ENCODE results near the gene PTPRD.

Gene PTPRD

DNA sequence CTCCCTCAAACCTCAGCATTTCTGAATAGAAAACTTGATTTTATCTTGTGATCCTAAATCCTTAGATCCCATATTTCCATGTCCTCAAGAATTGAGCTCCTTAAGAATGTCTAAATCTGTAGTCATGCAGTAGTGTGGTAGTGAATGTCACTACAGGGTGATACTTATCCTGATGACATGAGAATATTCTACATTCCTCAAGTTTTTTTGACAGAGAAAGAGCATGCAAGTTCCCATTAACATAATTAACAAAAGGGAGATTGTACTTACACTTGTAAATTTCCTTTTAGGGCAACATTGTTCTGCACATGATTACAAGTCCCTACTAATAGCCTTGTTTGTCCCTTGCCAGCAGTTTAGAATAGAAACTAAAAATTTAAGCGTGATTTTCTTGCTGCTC, 352.3 kb downstream of the PTPRD start:
- DNase-seq = no peak

- DNase-seq = no peak
Measured at GRCh38 chr9:10259668-10260067, 353.1 kb downstream of the PTPRD start.

GRCh38 chr9:10255758-10256157, 357.0 kb downstream of the PTPRD start:
- DNase-seq = no peak

DNA sequence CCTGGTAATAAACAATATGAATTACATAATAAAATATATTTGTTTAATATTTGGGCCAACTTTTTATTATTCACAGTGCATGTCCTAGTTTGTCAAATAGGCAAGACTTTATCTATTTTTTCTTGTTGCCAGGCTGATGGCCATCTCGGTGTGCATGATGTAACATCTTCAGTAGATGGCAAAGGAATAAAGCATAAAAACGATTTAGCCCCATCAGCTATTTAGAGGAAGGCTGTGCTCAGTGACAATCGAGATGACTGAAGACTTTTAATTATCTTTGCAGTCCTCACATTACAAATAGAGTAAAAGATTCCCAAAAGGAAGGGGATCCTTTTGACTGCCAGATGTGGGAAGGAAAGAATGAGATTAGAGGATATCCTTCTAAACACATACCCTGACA, 358.5 kb downstream of the PTPRD start:
- DNase-seq = no peak

GRCh38 chr9:10253341-10253740, 359.5 kb downstream of the PTPRD start:
- DNase-seq = no peak

DNA sequence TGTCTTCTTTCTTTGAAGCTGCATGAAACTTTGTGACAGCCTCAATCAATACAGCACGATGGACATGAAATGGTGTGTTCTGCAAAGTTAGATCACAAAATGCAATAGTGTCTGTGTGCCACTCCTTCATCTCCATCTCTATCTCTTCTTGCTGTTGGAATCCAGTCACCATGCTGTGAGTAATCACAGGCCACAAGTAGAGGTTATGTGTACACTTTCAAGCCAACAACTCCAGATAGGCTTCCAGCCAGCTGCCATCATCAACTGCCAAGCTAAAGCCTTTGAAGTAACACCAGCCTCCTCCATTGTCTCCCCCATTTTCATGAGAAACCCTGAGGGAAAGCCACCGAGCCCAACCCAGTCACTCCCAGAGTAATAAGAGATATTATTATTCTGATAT, 360.6 kb downstream of the PTPRD start:
- DNase-seq = no peak

DNA sequence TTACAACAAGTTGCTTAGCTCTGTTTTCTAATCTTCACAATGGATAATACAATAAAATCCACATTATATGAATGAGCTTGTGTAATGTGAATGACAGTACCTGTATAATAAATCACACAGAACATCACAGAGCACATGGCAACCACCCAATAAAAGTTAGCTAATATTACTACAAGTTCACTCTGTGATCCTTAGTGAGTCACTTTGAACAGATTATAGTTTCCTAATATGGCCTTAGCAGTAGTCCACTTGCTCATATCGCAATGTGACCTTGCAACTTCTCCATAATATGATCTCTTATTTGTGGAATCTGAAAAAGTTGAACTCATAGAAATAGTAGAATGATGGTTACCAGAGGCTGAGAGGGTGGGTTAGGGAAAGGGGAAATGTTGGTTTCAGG, 361.3 kb downstream of the PTPRD start:
- no peak for DNase-seq

DNA sequence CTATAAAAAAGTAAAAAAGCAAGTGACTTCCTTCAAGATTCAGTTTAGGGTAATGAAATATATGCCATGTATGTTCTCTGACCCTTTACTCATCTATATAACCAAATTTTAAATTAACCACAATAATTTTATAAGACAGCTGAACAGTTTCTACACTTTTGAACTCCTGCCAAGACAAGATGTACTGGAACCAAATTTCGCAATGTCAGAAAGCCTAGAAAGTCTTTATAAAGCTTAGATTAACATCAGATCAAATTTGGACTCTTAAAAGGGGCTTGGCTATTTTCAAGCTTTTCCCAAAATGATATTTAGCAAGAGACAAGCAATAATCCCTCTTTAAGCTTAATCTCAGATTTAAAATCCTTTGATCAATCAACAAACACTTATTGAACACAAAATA, 362.6 kb downstream of the PTPRD start:
- DNase-seq = no peak

GRCh38 chr9:10248890-10249289, 363.9 kb downstream of the PTPRD start:
- no peak for DNase-seq

- DNase-seq = no peak
Measured at GRCh38 chr9:10242255-10242654, 370.5 kb downstream of the PTPRD start.

DNA sequence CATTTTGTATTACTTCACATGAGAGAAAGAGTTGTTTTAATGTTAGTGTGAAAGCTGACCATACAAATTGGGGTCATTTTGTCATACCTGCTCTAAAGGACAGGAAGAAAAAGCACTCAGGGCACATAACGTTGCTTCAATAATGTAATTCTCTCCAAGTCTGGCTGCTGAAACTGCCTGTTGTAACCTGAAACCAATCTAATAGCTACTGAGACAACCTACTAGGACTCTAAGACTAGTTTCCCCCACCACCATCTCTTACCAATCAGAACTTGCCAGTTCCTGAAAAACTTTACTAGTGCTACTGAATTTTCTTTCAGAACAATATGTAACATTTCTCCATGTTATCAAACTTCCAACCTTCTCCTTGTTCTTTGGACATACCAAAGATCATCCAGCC, 374.7 kb downstream of the PTPRD start:
- no peak for DNase-seq

DNA sequence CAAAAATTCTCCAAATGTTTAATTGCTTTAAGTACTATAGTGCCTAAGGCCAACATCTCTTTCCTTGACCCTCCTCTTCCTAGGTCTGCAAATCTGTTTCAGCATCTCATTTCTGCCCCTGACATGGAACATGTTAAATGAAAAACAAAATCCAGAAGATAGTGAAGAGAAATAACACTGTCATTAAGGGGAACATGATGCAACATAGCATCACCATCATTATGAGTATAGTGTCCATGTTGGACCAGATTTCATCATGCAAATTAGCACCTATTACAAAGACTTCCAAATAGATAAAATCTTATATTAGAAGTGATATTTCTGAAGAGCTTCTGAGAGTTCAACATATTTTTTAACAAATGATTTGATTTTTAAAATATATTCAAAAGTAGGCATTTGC, 375.2 kb downstream of the PTPRD start:
- DNase-seq = no peak

- DNase-seq = no peak
Measured at GRCh38 chr9:10236161-10236560, 376.6 kb downstream of the PTPRD start.

- DNase-seq = no peak
Measured at GRCh38 chr9:10235376-10235775, 377.4 kb downstream of the PTPRD start.

DNA sequence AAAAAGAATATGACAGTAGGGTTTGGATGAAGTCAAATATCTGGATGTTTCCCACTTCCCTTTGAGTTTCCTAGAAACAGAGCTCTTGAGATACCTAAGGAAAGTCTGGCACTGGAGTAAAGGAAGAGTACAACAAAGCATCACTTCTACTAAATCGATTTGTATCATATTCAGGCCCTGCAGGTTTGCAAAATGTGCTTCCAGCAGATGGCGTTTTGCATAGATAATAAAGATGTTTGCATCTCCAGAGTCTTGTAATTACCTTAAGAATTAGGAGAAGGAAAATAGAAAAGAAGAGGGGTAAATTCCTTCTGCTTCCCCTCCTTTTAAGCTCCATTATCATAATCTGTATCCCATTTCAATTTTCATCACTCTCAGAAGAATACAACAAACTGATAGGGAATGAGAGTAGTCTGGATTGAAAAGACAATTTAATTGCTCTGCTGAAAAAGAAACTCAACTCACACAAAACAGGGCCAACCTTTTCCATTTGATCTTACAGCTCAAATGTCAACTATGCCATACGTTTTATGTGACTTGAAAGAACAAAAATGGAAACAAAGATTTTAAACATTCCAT, 380.4 kb downstream of the PTPRD start:
- DNase-seq = peak in 1 of 2 experiments; percentile 4

- DNase-seq = no peak
Measured at GRCh38 chr9:10230512-10230911, 382.3 kb downstream of the PTPRD start.

- no peak for DNase-seq
Measured at GRCh38 chr9:10228082-10228481, 384.7 kb downstream of the PTPRD start.

DNA sequence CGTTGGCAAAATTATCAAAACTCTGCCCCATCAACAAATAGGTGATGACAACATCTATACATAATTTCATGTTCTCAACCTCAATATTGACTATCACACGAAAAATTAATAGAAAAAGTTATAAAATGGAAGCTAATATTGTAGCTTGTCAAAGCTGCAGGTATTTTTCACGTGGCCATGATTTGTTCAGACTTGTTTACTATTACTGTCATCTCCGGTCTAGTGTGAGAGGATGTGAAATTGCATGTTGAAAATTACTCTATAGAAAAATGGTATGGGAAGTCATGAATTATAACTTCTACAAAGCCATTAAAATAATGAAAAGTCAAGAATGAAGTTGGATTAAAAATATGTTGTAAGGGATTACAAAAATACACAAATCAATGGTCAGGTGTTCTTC, 385.8 kb downstream of the PTPRD start:
- DNase-seq = no peak

DNA sequence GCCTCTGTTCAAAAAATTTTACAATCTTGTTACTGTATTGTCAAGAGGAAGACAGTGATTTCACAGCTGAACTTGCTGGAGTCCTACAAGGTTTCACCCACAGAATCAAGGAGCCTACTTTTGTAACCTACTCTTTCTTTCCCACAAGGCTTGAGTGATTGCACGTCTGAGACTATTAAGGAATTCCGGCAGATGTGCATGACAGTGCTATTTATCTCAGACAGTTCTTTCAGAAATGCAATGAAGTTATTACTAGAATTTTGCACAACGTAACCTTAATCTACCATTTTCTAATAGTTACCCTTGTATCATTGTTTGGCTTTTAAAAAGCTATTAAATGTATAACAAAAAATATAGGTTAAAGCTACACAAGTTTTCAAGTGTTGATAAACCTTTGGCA, 400.1 kb downstream of the PTPRD start:
- no peak for DNase-seq

- no peak for DNase-seq
Measured at GRCh38 chr9:10208691-10209069, 404.1 kb downstream of the PTPRD start.

DNA sequence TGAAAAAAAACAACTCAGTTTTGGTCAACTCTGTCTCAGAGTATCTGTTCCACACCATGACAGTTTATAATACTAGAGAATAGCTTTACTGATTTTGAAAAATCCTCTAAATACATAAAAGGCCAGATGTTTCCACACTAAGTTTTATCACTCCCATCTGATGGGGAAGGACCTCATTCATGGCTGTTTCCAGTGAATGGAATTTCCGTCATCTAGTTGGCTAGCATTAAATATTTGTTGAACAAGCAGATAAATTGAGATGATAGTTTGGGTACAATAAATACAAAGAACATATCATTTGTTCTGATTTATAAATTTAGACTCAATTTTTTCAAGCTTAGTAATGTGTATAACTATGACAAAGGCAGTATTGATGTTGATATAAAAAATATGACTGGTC, 408.5 kb downstream of the PTPRD start:
- no peak for DNase-seq

DNA sequence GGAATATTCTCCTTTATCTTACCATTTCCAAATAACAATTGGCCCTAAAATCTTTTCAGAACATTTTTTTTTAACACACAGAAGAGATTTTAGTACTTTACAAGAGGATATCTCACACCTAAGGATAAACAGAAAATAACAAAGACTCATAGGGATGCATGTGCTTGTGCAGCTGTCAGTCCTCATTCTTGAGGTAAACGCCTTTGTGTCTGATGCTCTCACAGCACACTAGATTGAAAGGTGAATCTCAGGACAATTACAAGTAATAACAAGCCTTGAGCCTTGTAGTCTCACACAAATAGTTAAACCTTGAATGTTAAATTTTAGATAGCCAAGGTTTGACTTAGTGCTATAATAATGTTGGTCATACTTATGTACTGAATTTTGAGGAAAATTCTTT, 439.2 kb downstream of the PTPRD start:
- no peak for DNase-seq

DNA sequence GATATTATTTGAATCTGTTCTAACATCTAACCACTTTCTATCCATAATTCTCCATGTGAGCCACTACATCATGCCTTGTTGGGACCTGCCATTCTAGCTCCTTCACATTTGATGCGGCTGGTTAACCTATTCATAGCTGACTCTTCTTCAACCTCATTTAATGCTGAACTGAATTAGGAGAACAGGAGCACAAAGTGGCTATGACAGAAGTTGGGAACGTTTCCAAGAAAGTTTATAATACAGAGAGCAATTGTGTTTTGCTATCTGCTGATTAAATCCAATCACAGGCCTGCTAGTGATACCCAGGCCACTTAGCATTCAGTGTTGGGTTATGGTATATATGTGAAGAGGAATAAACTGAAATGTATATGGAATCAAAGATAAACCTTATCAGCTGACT, 440.3 kb downstream of the PTPRD start:
- DNase-seq = no peak

- DNase-seq = no peak
Measured at GRCh38 chr9:10168241-10168640, 444.6 kb downstream of the PTPRD start.

DNA sequence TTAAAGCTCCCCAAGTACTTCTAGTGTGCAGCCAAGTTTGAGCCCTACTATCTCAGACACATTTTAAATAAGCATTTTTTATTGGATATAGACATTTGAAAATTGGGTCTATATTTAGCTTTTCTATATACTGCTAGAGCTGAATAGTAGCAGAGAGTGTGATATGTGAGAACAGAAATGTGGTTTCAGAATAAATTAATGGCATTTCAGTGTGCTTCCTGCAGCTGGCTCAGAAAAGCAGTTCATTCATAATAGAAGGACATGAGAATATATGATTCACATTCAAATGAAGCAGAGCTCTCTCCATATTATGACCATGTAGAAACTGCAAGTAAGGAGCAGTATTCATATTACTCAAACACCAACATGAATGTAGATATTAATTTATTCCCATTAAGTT, 464.0 kb downstream of the PTPRD start:
- no peak for DNase-seq

Data from Kasumi-1 (cell line).